Esophagus squamous epithelium (tissue), 4 donors: Measurements from ENCODE around the gene MED15.

Experiments
- POLR2A ChIP-seq, 4 donors: fragments of 450-650 bp; IDR thresholded peaks; one replicate each; pipeline ENCODE4 v1.6.1; 2017; ENCODE audit warnings: antibody characterized with exemption in 4 of 4, mild to moderate bottlenecking in 4 of 4, moderate library complexity in 3 of 4
- TF ChIP-seq, protein P1 (sequence below), 6 experiments: fragments of 450-650 bp in 4 of 6; fragments of 200-600 bp in 2 of 6; sonication (generic) in 2 of 6; IDR thresholded peaks; one replicate each; pipeline ENCODE4 v1.5.1; 2016 to 2019; ENCODE audit warnings: antibody characterized with exemption in 6 of 6, mild to moderate bottlenecking in 4 of 6, moderate library complexity in 4 of 6

- TF ChIP-seq, protein P1, sequence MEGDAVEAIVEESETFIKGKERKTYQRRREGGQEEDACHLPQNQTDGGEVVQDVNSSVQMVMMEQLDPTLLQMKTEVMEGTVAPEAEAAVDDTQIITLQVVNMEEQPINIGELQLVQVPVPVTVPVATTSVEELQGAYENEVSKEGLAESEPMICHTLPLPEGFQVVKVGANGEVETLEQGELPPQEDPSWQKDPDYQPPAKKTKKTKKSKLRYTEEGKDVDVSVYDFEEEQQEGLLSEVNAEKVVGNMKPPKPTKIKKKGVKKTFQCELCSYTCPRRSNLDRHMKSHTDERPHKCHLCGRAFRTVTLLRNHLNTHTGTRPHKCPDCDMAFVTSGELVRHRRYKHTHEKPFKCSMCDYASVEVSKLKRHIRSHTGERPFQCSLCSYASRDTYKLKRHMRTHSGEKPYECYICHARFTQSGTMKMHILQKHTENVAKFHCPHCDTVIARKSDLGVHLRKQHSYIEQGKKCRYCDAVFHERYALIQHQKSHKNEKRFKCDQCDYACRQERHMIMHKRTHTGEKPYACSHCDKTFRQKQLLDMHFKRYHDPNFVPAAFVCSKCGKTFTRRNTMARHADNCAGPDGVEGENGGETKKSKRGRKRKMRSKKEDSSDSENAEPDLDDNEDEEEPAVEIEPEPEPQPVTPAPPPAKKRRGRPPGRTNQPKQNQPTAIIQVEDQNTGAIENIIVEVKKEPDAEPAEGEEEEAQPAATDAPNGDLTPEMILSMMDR (IDR thresholded peaks at IDR 0.05) = no peak
- no peak for TF ChIP-seq POLR2A (IDR thresholded peaks at IDR 0.05)
Measured at GRCh38 chr22:20579273-20580120, 72.1 kb downstream of the MED15 start.
